Esophagus squamous epithelium (tissue), 5 donors: Measurements from ENCODE around the gene STT3B. TPM values are rescaled to one million over a fixed set of nuclear protein-coding genes. Genes with fewer than 3 reads are reported as not detected.

ENCODE experiments used
- DNase-seq: peaks from one replicate; lab custom pipeline; 2025; lab: John Stamatoyannopoulos, UW
- H3K27ac ChIP-seq, 4 donors: fragments of 200-600 bp; sonication (generic); one replicate each; pipeline ENCODE4 v1.5.1; 2016 to 2019; ENCODE audit warnings: mild to moderate bottlenecking in 1 of 4
- H3K27me3 ChIP-seq, 4 donors: fragments of 200-600 bp; sonication (generic); 1 replicate in 3 of 4; 2 replicates in 1 of 4; pipeline versions ENCODE4 v1.5.1 to v1.6.0; 2017 to 2021; ENCODE audit warnings: antibody characterized with exemption in 1 of 4
- H3K36me3 ChIP-seq, 3 donors: fragments of 200-600 bp; sonication (generic); one replicate each; pipeline ENCODE4 v1.5.1; 2016 to 2019
- H3K4me1 ChIP-seq, 3 donors: fragments of 200-600 bp; sonication (generic); one replicate each; pipeline ENCODE4 v1.5.1; 2017 to 2019
- H3K4me3 ChIP-seq, 4 donors: fragments of 200-600 bp; sonication (generic); 1 replicate in 3 of 4; 2 replicates in 1 of 4; pipeline ENCODE4 v1.5.1; 2016 to 2019; ENCODE audit warnings: mild to moderate bottlenecking in 2 of 4, moderate library complexity in 1 of 4
- H3K9me3 ChIP-seq, 3 donors: fragments of 200-600 bp; sonication (generic); one replicate each; pipeline ENCODE4 v1.5.1; 2016 to 2019
- CTCF ChIP-seq, 6 experiments: fragments of 450-650 bp in 4 of 6; fragments of 200-600 bp in 2 of 6; sonication (generic) in 2 of 6; IDR thresholded peaks; one replicate each; pipeline ENCODE4 v1.5.1; 2016 to 2019; ENCODE audit warnings: antibody characterized with exemption in 6 of 6, mild to moderate bottlenecking in 4 of 6, moderate library complexity in 4 of 6
- POLR2A ChIP-seq, 4 donors: fragments of 450-650 bp; IDR thresholded peaks; one replicate each; pipeline ENCODE4 v1.6.1; 2017; ENCODE audit warnings: antibody characterized with exemption in 4 of 4, mild to moderate bottlenecking in 4 of 4, moderate library complexity in 3 of 4
- WGBS, 2 donors: methylation state at CpG; one replicate each; pipeline ENCODE4 v1.1.5; 2018; 5-methylcytosine and 5-hydroxymethylcytosine counted together
- intact Hi-C: fragments of 100-400 bp; cut with DNase I; formaldehyde crosslinking; loops from one replicate; pipeline ENCODE4 v1.15.0; 2022
- total RNA-seq, 4 donors: library from RNA; depleted of rRNA; stranded (reverse); fragments of >200 nt; gene quantifications; one replicate each; pipeline ENCODE4 v1.1.0, GENCODE V29; 2016
- donor health status: DM: yes; HTN: yes; CAD: no.

STT3B gene
- total RNA-seq, 4 donors from 2014 or later, result 82.1 to 123 (median 93.5) TPM

GRCh38 chr3:31521468-31521867, 11.3 kb upstream of the STT3B start:
- TF ChIP-seq POLR2A (IDR thresholded peaks at IDR 0.05), result no peak
- WGBS, 2 donors, result 92 to 100% methylated on average over 2 of the region's 2 CpGs
- no peak for DNase-seq
- Histone ChIP-seq H3K27me3 (no peaks in the 10 kb centered on the region), H3K36me3 (no peaks in the 10 kb centered on the region), H3K9me3 (no peaks in the 10 kb centered on the region), H3K4me1 (no peaks in the 10 kb centered on the region), H3K4me3 (no peak overlapping the region), H3K27ac (no peak overlapping the region)
- intact Hi-C loops, result no loop called here

GRCh38 chr3:31522152-31522551, 10.6 kb upstream of the STT3B start:
- WGBS, 2 donors, result 41 to 48% methylated on average over 1 of the region's 1 CpG
- H3K4me1 ChIP-seq, result no peaks in the 10 kb centered on the region
- H3K27me3 ChIP-seq, result no peaks in the 10 kb centered on the region
- H3K27ac ChIP-seq, result no peak overlapping the region
- H3K36me3 ChIP-seq, result no peaks in the 10 kb centered on the region
- H3K9me3 ChIP-seq, result no peaks in the 10 kb centered on the region
- no peak for DNase-seq
- no peak for TF ChIP-seq POLR2A (IDR thresholded peaks at IDR 0.05)
- no peak for TF ChIP-seq CTCF (IDR thresholded peaks at IDR 0.05)
- intact Hi-C loops, result no loop called here
- H3K4me3 ChIP-seq, result no peak overlapping the region

GRCh38 chr3:31523543-31523942, 9.2 kb upstream of the STT3B start:
- no peak overlapping the region for H3K4me3 ChIP-seq
- H3K27ac ChIP-seq, result no peak overlapping the region
- H3K27me3 ChIP-seq, result no peaks in the 10 kb centered on the region
- no peaks in the 10 kb centered on the region for H3K4me1 ChIP-seq
- WGBS, 2 donors, result 100% methylated on average over 1 of the region's 1 CpG
- H3K36me3 ChIP-seq, result no peaks in the 10 kb centered on the region
- no peak for TF ChIP-seq POLR2A (IDR thresholded peaks at IDR 0.05)
- no peak for TF ChIP-seq CTCF (IDR thresholded peaks at IDR 0.05)
- DNase-seq, result no peak
- H3K9me3 ChIP-seq, result no peaks in the 10 kb centered on the region
- intact Hi-C loops, result no loop called here

GRCh38 chr3:31525532-31525931, 7.2 kb upstream of the STT3B start:
- H3K36me3 ChIP-seq, result no peaks in the 10 kb centered on the region
- H3K27ac ChIP-seq, result no peak overlapping the region
- no peaks in the 10 kb centered on the region for H3K27me3 ChIP-seq
- no peak overlapping the region for H3K4me3 ChIP-seq
- TF ChIP-seq POLR2A (IDR thresholded peaks at IDR 0.05), result no peak
- intact Hi-C loops, result no loop called here
- H3K4me1 ChIP-seq, result peaks cover 0 to 5% (median 0%) of the 10 kb centered on the region in 3 donors
- no peak for DNase-seq
- H3K9me3 ChIP-seq, result no peaks in the 10 kb centered on the region

- Histone ChIP-seq H3K9me3 (no peaks in the 10 kb centered on the region), H3K36me3 (no peaks in the 10 kb centered on the region), H3K4me3 (no peak overlapping the region), H3K4me1 (peaks cover 0 to 19% (median under 1%) of the 10 kb centered on the region in 3 donors), H3K27me3 (no peaks in the 10 kb centered on the region), H3K27ac (no peak overlapping the region)
- 0 to 35% methylated on average over 1 of the region's 1 CpG for WGBS, 2 donors
- intact Hi-C loops, result no loop called here
- DNase-seq, result no peak
- no peak for TF ChIP-seq CTCF (IDR thresholded peaks at IDR 0.05)
- no peak for TF ChIP-seq POLR2A (IDR thresholded peaks at IDR 0.05)
Measured at GRCh38 chr3:31529421-31529820, 3.3 kb upstream of the STT3B start.

- H3K36me3 ChIP-seq, result no peaks in the 10 kb centered on the region
- DNase-seq, result no peak
- H3K27ac ChIP-seq, result no peak overlapping the region
- TF ChIP-seq CTCF (IDR thresholded peaks at IDR 0.05), result no peak
- 86 to 90% methylated on average over 11 of the region's 11 CpGs for WGBS, 2 donors
- no peaks in the 10 kb centered on the region for H3K27me3 ChIP-seq
- intact Hi-C loops, result no loop called here
- H3K4me3 ChIP-seq, result peak overlapping the region in 2 of 4 donors; percentile 84 to 91
- H3K4me1 ChIP-seq, result peaks cover under 1 to 28% (median 8%) of the 10 kb centered on the region in 3 donors
- H3K9me3 ChIP-seq, result no peaks in the 10 kb centered on the region
Measured at GRCh38 chr3:31530039-31530959, 2.4 kb upstream of the STT3B start.
